Neural cell (in vitro differentiated cells): Measurements from ENCODE around the gene FBXO47. TPM values are rescaled to one million over a fixed set of nuclear protein-coding genes. Genes with fewer than 3 reads are reported as not detected.

Source experiments
- H2AFZ ChIP-seq: fragments of 200-600, 300-800 bp; sonication (generic), shearing (Covaris generic); 2 replicates; pipeline ENCODE4 v1.6.0; 2014; ENCODE audit warnings: low read depth, mild to moderate bottlenecking, antibody characterized with exemption, low read length, moderate library complexity
- H3F3A ChIP-seq: fragments of 200-600 bp; shearing (Covaris generic); 2 replicates; pipeline ENCODE4 v1.6.1; 2016; ENCODE audit warnings: mild to moderate bottlenecking, moderate library complexity, mixed read lengths, antibody characterized with exemption, low read length; ENCODE audit not compliant: insufficient read depth, poor library complexity, severe bottlenecking
- H3K27ac ChIP-seq: fragments of 200-600, 300-800 bp; sonication (generic), shearing (Covaris generic); 2 replicates; pipeline ENCODE4 v1.5.1; 2014; ENCODE audit warnings: mild to moderate bottlenecking, low read length, moderate library complexity
- H3K27me3 ChIP-seq: fragments of 300-800, 200-600 bp; sonication (generic), shearing (Covaris generic); 2 replicates; pipeline ENCODE4 v1.6.0; 2014; ENCODE audit warnings: mild to moderate bottlenecking, low read depth, low read length, moderate library complexity; ENCODE audit not compliant: insufficient read depth
- H3K36me3 ChIP-seq: fragments of 300-800, 200-600 bp; sonication (generic), shearing (Covaris generic); 2 replicates; pipeline ENCODE4 v1.5.1; 2014; ENCODE audit warnings: mild to moderate bottlenecking, antibody characterized with exemption, low read length, moderate library complexity; ENCODE audit not compliant: insufficient read depth
- H3K4me2 ChIP-seq: fragments of 300-800, 200-600 bp; sonication (generic), shearing (Covaris generic); 2 replicates; pipeline ENCODE4 v1.6.0; 2014; ENCODE audit warnings: mild to moderate bottlenecking, low read length
- H3K4me3 ChIP-seq: fragments of 300-800, 200-600 bp; sonication (generic), shearing (Covaris generic); 2 replicates; pipeline ENCODE4 v1.5.1; 2014; ENCODE audit warnings: mild to moderate bottlenecking, low read length, moderate library complexity
- H3K79me2 ChIP-seq: fragments of 200-600 bp; shearing (Covaris generic); replicated peaks from 2 replicates; pipeline ENCODE4 v1.6.0; 2014; ENCODE audit warnings: mild to moderate bottlenecking, low read length, moderate library complexity; ENCODE audit not compliant: insufficient read depth
- H3K9ac ChIP-seq: fragments of 300-800, 200-600 bp; sonication (generic), shearing (Covaris generic); 2 replicates; pipeline ENCODE4 v1.6.1; 2016; ENCODE audit warnings: mild to moderate bottlenecking, low read length, mixed read lengths
- H3K9me2 ChIP-seq: fragments of 200-600 bp; shearing (Covaris generic); 2 replicates; pipeline ENCODE4 v1.6.1; 2016; ENCODE audit warnings: mild to moderate bottlenecking, low read length, mixed read lengths; ENCODE audit not compliant: insufficient read depth
- H3K9me3 ChIP-seq: fragments of 200-600, 300-800 bp; sonication (generic), shearing (Covaris generic); 2 replicates; pipeline ENCODE4 v1.6.1; 2016; ENCODE audit warnings: mild to moderate bottlenecking, mixed run types, low read length, moderate library complexity, mixed read lengths
- H4K20me1 ChIP-seq: fragments of 200-600 bp; shearing (Covaris generic); 2 replicates; pipeline ENCODE4 v1.6.1; 2016; ENCODE audit warnings: mild to moderate bottlenecking, mixed run types; ENCODE audit not compliant: insufficient read depth
- CTCF ChIP-seq: fragments of 450-650 bp; IDR thresholded peaks from 2 replicates; pipeline ENCODE4 v1.5.1; 2014; ENCODE audit warnings: antibody characterized with exemption, mild to moderate bottlenecking, moderate library complexity; ENCODE audit not compliant: poor library complexity, severe bottlenecking
- EP300 ChIP-seq: fragments of 450-650 bp; conservative IDR thresholded peaks from 2 replicates; pipeline ENCODE4 v1.6.1; 2014; ENCODE audit warnings: antibody characterized with exemption, mild to moderate bottlenecking, moderate library complexity; ENCODE audit not compliant: poor library complexity, severe bottlenecking
- EZH2 ChIP-seq: fragments of 200-600, 300-800 bp; shearing (Covaris generic), sonication (generic); IDR thresholded peaks from 2 replicates; pipeline ENCODE4 v1.6.1; 2014; ENCODE audit warnings: antibody characterized with exemption, low read length, borderline replicate concordance, mild to moderate bottlenecking; ENCODE audit not compliant: insufficient read depth, poor library complexity, severe bottlenecking
- MXI1 ChIP-seq: fragments of 450-650 bp; conservative IDR thresholded peaks from 2 replicates; pipeline ENCODE4 v1.6.1; 2014; ENCODE audit warnings: antibody characterized with exemption, mild to moderate bottlenecking; ENCODE audit not compliant: poor library complexity, severe bottlenecking
- POLR2AphosphoS5 ChIP-seq: IDR thresholded peaks from 2 replicates; pipeline ENCODE4 v1.6.1; 2012
- RAD21 ChIP-seq: fragments of 450-650 bp; conservative IDR thresholded peaks from 2 replicates; pipeline ENCODE4 v1.6.1; 2014; ENCODE audit warnings: antibody characterized with exemption, mild to moderate bottlenecking, moderate library complexity
- REST ChIP-seq: IDR thresholded peaks from 2 replicates; pipeline ENCODE4 v1.6.1; 2012; ENCODE audit warnings: borderline replicate concordance
- SMC3 ChIP-seq: fragments of 450-650 bp; conservative IDR thresholded peaks from 2 replicates; pipeline ENCODE4 v1.6.1; 2014; ENCODE audit warnings: antibody characterized with exemption, mild to moderate bottlenecking, moderate library complexity; ENCODE audit not compliant: poor library complexity
- TAF1 ChIP-seq: IDR thresholded peaks from 2 replicates; pipeline ENCODE4 v1.6.1; 2012; ENCODE audit warnings: low read depth
- polyA plus RNA-seq: library from polyadenylated mRNA; depleted of rRNA; stranded (reverse); fragments of >200 nt; gene quantifications from 2 replicates; pipeline ENCODE4 v1.2.3, GENCODE V29; 2014

FBXO47 gene
- polyA plus RNA-seq, 1 donor from 2014 or later = not detected

GRCh38 chr17:38892620-38893019, 74.6 kb downstream of the FBXO47 start:
- Histone ChIP-seq H3F3A (no peaks in the 10 kb centered on the region), H3K27ac (no peak overlapping the region), H3K9ac (no peak overlapping the region), H3K4me3 (no peak overlapping the region), H3K27me3 (no peaks in the 10 kb centered on the region), H3K79me2 (peaks cover 22% of the 10 kb centered on the region), H2AFZ (no peak overlapping the region), H3K9me3 (no peaks in the 10 kb centered on the region), H4K20me1 (no peaks in the 10 kb centered on the region), H3K36me3 (no peaks in the 10 kb centered on the region), H3K9me2 (no peaks in the 10 kb centered on the region), H3K4me2 (no peak overlapping the region)
- TF ChIP-seq CTCF (no peak), RAD21 (no peak), EP300 (no peak), EZH2 (no peak)

GRCh38 chr17:38892083-38892482, 75.1 kb downstream of the FBXO47 start:
- TF ChIP-seq TAF1 (no peak), POLR2AphosphoS5 (no peak), CTCF (no peak), REST (no peak), SMC3 (no peak), EZH2 (no peak), MXI1 (no peak), EP300 (no peak), RAD21 (no peak)
- Histone ChIP-seq H3K4me3 (no peak overlapping the region), H2AFZ (no peak overlapping the region), H3K9ac (no peak overlapping the region), H3K9me2 (no peaks in the 10 kb centered on the region), H4K20me1 (no peaks in the 10 kb centered on the region), H3K27me3 (no peaks in the 10 kb centered on the region), H3K36me3 (no peaks in the 10 kb centered on the region), H3F3A (no peaks in the 10 kb centered on the region), H3K4me2 (no peak overlapping the region), H3K27ac (no peak overlapping the region), H3K9me3 (no peaks in the 10 kb centered on the region), H3K79me2 (peaks cover 28% of the 10 kb centered on the region)
